NT2/D1 (cell line): Measurements from ENCODE around the gene NT5DC2.

Source experiments
- DNase-seq: peaks from one replicate; pipeline ENCODE4 v3.0.0-alpha.2; 2011; ENCODE audit warnings: low read depth, low spot score
- H3K27me3 ChIP-seq: 2 replicates; pipeline ENCODE4 v1.6.0; 2011; ENCODE audit warnings: mild to moderate bottlenecking; ENCODE audit not compliant: insufficient read length, insufficient read depth
- H3K36me3 ChIP-seq: 2 replicates; pipeline ENCODE4 v1.6.1; 2011; ENCODE audit warnings: mild to moderate bottlenecking, low read length, mixed read lengths; ENCODE audit not compliant: insufficient read depth, insufficient read length
- H3K4me1 ChIP-seq: 2 replicates; pipeline ENCODE4 v1.5.1; 2011; ENCODE audit not compliant: insufficient read depth, insufficient read length
- H3K4me3 ChIP-seq: 2 replicates; pipeline ENCODE4 v1.5.1; 2011; ENCODE audit warnings: low read depth; ENCODE audit not compliant: insufficient read length
- H3K9ac ChIP-seq: 2 replicates; pipeline ENCODE4 v1.6.0; 2011; ENCODE audit warnings: low read depth; ENCODE audit not compliant: insufficient read length
- H3K9me3 ChIP-seq: 2 replicates; pipeline ENCODE4 v1.5.1; 2011; ENCODE audit warnings: mild to moderate bottlenecking, low read length; ENCODE audit not compliant: insufficient read depth
- SUZ12 ChIP-seq: IDR thresholded peaks from 2 replicates; pipeline ENCODE4 v1.6.1; 2011; ENCODE audit not compliant: insufficient read length, insufficient read depth; ENCODE audit errors: extremely low read depth
- YY1 ChIP-seq: IDR thresholded peaks from 2 replicates; pipeline ENCODE4 v1.6.1; 2011; ENCODE audit not compliant: insufficient read length, insufficient read depth
- ZNF274 ChIP-seq: IDR thresholded peaks from 2 replicates; pipeline ENCODE4 v1.6.1; 2011; ENCODE audit warnings: mild to moderate bottlenecking, low read depth, low read length

Gene NT5DC2

GRCh38 chr3:52531860-52532516 is 1.7 kb downstream of the NT5DC2 start:
- Histone ChIP-seq H3K36me3 (peaks cover 56% of the 10 kb centered on the region), H3K9me3 (no peaks in the 10 kb centered on the region), H3K27me3 (no peaks in the 10 kb centered on the region), H3K4me1 (peaks cover 27% of the 10 kb centered on the region), H3K9ac (peak overlapping the region; percentile 96), H3K4me3 (peak overlapping the region; percentile 91)
- TF ChIP-seq SUZ12: no peak
- no peak for TF ChIP-seq YY1
- TF ChIP-seq ZNF274: no peak
- no peak for DNase-seq

GRCh38 chr3:52530918-52531826 is 2.5 kb downstream of the NT5DC2 start:
- H3K4me1 ChIP-seq: peaks cover 27% of the 10 kb centered on the region
- TF ChIP-seq ZNF274 (no peak), SUZ12 (no peak), YY1 (no peak)
- no peak for DNase-seq
- no peaks in the 10 kb centered on the region for H3K27me3 ChIP-seq
- no peaks in the 10 kb centered on the region for H3K9me3 ChIP-seq
- peaks cover 64% of the 10 kb centered on the region for H3K36me3 ChIP-seq
- H3K4me3 ChIP-seq: peak overlapping the region; percentile 91
- peak overlapping the region; percentile 96 for H3K9ac ChIP-seq

- TF ChIP-seq SUZ12: no peak
- TF ChIP-seq ZNF274: no peak
- no peak for TF ChIP-seq YY1
Measured at GRCh38 chr3:52529376-52530333, 4.0 kb downstream of the NT5DC2 start.

GRCh38 chr3:52528586-52529375 is 4.9 kb downstream of the NT5DC2 start:
- Histone ChIP-seq H3K4me1 (peaks cover 22% of the 10 kb centered on the region), H3K27me3 (no peaks in the 10 kb centered on the region), H3K4me3 (no peak overlapping the region), H3K36me3 (peaks cover 88% of the 10 kb centered on the region), H3K9ac (no peak overlapping the region), H3K9me3 (no peaks in the 10 kb centered on the region)
- DNase-seq: no peak
- no peak for TF ChIP-seq ZNF274
- TF ChIP-seq YY1: no peak
- TF ChIP-seq SUZ12: no peak

More at GRCh38 chr3:52529376-52530333, 4.0 kb downstream of the NT5DC2 start:
- Histone ChIP-seq H3K4me1 (peaks cover 24% of the 10 kb centered on the region), H3K36me3 (peaks cover 79% of the 10 kb centered on the region), H3K27me3 (no peaks in the 10 kb centered on the region), H3K9me3 (no peaks in the 10 kb centered on the region), H3K9ac (peak overlapping the region; percentile 36), H3K4me3 (no peak overlapping the region)
- DNase-seq: no peak

- TF ChIP-seq YY1 (no peak), SUZ12 (no peak), ZNF274 (no peak)
- H3K4me3 ChIP-seq: no peak overlapping the region
- no peak overlapping the region for H3K9ac ChIP-seq
- peaks cover 96% of the 10 kb centered on the region for H3K36me3 ChIP-seq
- H3K9me3 ChIP-seq: no peaks in the 10 kb centered on the region
- H3K4me1 ChIP-seq: peaks cover 22% of the 10 kb centered on the region
- no peaks in the 10 kb centered on the region for H3K27me3 ChIP-seq
- DNase-seq: no peak
Measured at GRCh38 chr3:52527732-52528585, 5.7 kb downstream of the NT5DC2 start.
